BJ (cell line): ENCODE data around the gene CDC42BPA. TPM values are rescaled to one million over a fixed set of nuclear protein-coding genes. Genes with fewer than 3 reads are reported as not detected.

Experiments
- CTCF ChIA-PET: fragments of 350-600 bp; formaldehyde crosslinking; extraction: SDS; loops from one replicate; lab custom pipeline; 2021; ENCODE audit warnings: antibody characterized with exemption, inconsistent platforms; lab: Yijun Ruan, JAX
- POLR2A ChIA-PET: fragments of 300-600 bp; sonication (Branson Sonifier 250); formaldehyde crosslinking; extraction: SDS; loops from one replicate; lab custom pipeline; 2021; ENCODE audit warnings: antibody characterized with exemption; lab: Charles Lee
- DNase-seq: peaks from one replicate; pipeline ENCODE4 v3.0.0-alpha.2; 2011; ENCODE audit warnings: low read depth
- H3K27me3 ChIP-seq: 2 replicates; pipeline ENCODE4 v1.6.0; 2011; ENCODE audit warnings: low read length; ENCODE audit not compliant: control insufficient read depth, insufficient read depth
- H3K36me3 ChIP-seq: 2 replicates; pipeline ENCODE4 v1.5.1; 2011; ENCODE audit warnings: low read length; ENCODE audit not compliant: control insufficient read depth, insufficient read depth
- H3K4me3 ChIP-seq: 2 replicates; pipeline ENCODE4 v1.5.1; 2011; ENCODE audit warnings: low read depth, mild to moderate bottlenecking, control low read depth, low read length
- polyA plus RNA-seq: library from polyadenylated mRNA; depleted of rRNA; stranded (reverse); fragments of >200 nt; gene quantifications from 2 replicates; pipeline ENCODE4 v1.2.3, GENCODE V29; 2011
- TF ChIP-seq, protein P1 (sequence below): IDR thresholded peaks from 2 replicates; pipeline ENCODE4 v1.5.1; 2011; ENCODE audit warnings: low read depth, mild to moderate bottlenecking, control low read depth, inconsistent platforms, low read length, moderate library complexity; ENCODE audit not compliant: insufficient read depth

The CDC42BPA gene
- polyA plus RNA-seq, 1 experiment, result 17.9 TPM

DNA sequence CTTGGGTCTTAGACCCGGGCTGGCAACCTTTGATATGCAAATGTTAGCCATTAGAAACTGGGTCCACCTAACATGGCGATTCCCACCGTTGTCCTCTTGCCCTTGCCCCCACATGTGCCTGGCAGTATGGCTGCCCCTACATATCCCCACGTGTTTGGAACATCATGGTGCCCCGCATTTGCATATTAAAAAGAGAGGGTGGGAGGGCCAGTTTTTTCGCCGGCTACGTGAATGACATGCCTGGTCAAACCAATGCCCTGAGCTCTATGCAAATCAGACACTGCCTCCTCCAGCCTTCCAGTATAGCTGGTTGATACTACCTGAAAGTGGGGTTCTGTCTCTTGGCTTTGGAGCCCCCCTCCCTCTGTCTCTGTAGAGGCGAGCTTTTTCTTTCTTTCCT lies 133.0 kb downstream of the CDC42BPA start:
- Histone ChIP-seq H3K27me3 (no peaks in the 10 kb centered on the region), H3K4me3 (no peak overlapping the region), H3K36me3 (peaks cover 4% of the 10 kb centered on the region)
- no peak for DNase-seq
- POLR2A ChIA-PET, result no interaction called here
- TF ChIP-seq, protein P1, sequence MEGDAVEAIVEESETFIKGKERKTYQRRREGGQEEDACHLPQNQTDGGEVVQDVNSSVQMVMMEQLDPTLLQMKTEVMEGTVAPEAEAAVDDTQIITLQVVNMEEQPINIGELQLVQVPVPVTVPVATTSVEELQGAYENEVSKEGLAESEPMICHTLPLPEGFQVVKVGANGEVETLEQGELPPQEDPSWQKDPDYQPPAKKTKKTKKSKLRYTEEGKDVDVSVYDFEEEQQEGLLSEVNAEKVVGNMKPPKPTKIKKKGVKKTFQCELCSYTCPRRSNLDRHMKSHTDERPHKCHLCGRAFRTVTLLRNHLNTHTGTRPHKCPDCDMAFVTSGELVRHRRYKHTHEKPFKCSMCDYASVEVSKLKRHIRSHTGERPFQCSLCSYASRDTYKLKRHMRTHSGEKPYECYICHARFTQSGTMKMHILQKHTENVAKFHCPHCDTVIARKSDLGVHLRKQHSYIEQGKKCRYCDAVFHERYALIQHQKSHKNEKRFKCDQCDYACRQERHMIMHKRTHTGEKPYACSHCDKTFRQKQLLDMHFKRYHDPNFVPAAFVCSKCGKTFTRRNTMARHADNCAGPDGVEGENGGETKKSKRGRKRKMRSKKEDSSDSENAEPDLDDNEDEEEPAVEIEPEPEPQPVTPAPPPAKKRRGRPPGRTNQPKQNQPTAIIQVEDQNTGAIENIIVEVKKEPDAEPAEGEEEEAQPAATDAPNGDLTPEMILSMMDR, result no peak
- CTCF ChIA-PET, result interaction anchor here (0.6 kb wide), 1 partner anchor 160 kb away, joined by 4 read pairs; no protein-coding TSS in a partner anchor

DNA sequence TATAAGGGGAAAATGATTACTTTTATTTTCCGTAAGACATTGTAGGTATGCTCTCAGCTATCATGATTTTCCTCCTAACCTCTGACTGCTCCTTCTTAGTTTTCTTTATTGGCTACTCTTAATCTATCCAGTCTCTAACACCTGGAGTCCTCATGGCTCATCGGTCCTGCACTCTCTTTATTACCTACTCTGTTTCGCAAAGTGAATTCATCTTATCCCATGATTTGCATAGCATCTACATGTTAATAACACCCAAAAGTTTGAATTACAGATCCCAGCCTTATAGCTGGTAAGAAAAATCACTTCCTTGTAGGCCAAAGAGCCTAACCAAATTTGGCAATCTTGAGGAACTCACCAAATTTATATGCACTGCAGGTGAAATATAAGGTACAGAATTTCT lies 136.3 kb downstream of the CDC42BPA start:
- CTCF ChIA-PET, result no interaction called here
- H3K36me3 ChIP-seq, result peaks cover 4% of the 10 kb centered on the region
- no peak for DNase-seq
- POLR2A ChIA-PET, result no interaction called here
- H3K4me3 ChIP-seq, result no peak overlapping the region
- TF ChIP-seq, protein P1, result no peak
- no peaks in the 10 kb centered on the region for H3K27me3 ChIP-seq

DNA sequence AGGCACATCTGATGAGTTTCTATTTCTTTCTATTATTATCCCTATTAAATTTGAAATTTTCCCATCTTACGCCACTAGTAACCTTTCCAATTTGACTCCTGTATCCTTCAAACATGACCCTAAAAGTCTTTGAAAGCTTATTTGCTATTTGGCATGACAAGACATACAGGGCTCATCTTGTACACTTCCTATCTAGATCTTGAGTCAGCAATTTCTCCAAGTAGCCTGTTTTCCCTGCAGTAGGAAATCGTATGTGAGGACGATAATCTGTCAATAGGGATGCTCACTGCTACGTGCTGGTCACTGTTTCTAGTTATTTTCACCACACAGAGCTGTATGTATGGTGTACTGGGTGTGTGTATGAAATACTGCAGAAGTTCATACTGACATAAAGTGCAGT lies 142.7 kb downstream of the CDC42BPA start:
- CTCF ChIA-PET, result no interaction called here
- no peaks in the 10 kb centered on the region for H3K27me3 ChIP-seq
- H3K36me3 ChIP-seq, result no peaks in the 10 kb centered on the region
- TF ChIP-seq, protein P1, result no peak
- no peak overlapping the region for H3K4me3 ChIP-seq
- POLR2A ChIA-PET, result no interaction called here
- no peak for DNase-seq

DNA sequence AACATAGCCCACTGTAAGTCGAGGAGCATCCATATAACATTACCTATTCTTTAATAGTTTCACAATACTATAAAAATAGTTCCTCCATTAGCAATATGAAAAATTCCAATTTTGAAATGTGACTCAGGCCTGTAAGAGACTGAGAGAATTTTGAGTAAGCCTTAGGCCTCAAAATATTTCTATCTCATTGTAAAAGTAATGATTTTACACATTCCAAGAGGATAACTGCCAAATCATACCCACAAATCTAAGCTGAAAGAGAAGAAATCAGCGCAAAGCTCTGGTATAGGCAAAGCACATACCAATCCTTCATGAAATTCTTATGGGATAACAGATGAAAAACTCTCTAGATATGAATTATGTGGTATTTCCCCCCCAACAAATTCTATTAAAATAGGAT lies 144.1 kb downstream of the CDC42BPA start:
- CTCF ChIA-PET, result no interaction called here
- peak; percentile 35 for DNase-seq
- no peaks in the 10 kb centered on the region for H3K27me3 ChIP-seq
- POLR2A ChIA-PET, result no interaction called here
- TF ChIP-seq, protein P1, result no peak
- no peaks in the 10 kb centered on the region for H3K36me3 ChIP-seq
- H3K4me3 ChIP-seq, result no peak overlapping the region

DNA sequence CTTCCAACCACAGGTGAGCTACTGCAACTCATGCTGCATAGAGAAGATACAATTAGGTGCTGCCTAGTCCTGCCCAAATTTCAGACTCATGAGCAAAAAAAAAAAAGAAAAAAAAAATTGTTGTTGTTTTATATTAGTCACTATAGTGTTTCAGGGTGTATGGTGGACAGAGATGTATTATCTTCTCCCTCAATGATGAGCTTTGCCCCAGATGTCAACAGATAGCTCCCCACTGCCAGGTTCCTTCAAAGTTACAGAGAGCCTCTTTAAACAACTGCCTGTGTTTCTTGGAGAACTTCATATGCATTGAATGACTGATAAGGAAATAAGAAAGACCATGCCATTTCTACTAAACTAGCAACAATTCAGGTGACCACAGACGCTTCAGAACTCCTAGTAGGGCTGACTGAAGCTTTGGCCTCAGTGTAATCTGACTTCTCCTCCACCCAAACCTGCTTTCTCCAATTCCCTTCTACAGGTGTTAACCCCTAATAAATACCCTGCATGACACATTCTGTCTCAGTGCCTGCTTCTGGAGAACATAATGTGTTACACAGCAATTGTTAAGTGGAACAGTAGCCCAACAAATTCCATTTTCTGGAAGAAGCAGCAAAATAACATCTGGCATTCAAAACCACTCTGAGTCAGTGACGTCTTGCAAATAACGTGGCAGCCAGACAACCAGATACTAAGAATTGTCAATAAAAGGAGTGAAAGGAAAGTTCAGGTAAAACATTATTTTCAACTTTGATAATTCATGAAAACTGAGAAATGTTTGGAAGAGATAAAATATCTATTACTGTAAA lies 147.7 kb downstream of the CDC42BPA start:
- TF ChIP-seq, protein P1, result no peak
- CTCF ChIA-PET, result interaction anchor here (0.8 kb wide), 1 partner anchor 11 kb away, joined by 3 read pairs; no protein-coding TSS in a partner anchor
- peak; percentile 46 for DNase-seq
- H3K4me3 ChIP-seq, result no peak overlapping the region
- H3K27me3 ChIP-seq, result no peaks in the 10 kb centered on the region
- POLR2A ChIA-PET, result no interaction called here
- no peaks in the 10 kb centered on the region for H3K36me3 ChIP-seq
